ENCODE results near the gene NLRC5.
A peak's percentile ranks its signal among the peaks of the same experiment; 100 is the strongest.

Gene NLRC5

GRCh38 chr16:57025941-57026777, 36.8 kb downstream of the NLRC5 start:
- DNase-seq = no peak

GRCh38 chr16:57026778-57027062, 37.4 kb downstream of the NLRC5 start:
- DNase-seq = no peak

- DNase-seq = no peak
Observed at GRCh38 chr16:57027067-57027466, 37.7 kb downstream of the NLRC5 start.

- DNase-seq = no peak
Observed at GRCh38 chr16:57028086-57028485, 38.7 kb downstream of the NLRC5 start.

- DNase-seq = peak; percentile 45
Observed at GRCh38 chr16:57029161-57030160, 40.1 kb downstream of the NLRC5 start.

GRCh38 chr16:57030346-57030902, 41.1 kb downstream of the NLRC5 start:
- no peak for DNase-seq

DNA sequence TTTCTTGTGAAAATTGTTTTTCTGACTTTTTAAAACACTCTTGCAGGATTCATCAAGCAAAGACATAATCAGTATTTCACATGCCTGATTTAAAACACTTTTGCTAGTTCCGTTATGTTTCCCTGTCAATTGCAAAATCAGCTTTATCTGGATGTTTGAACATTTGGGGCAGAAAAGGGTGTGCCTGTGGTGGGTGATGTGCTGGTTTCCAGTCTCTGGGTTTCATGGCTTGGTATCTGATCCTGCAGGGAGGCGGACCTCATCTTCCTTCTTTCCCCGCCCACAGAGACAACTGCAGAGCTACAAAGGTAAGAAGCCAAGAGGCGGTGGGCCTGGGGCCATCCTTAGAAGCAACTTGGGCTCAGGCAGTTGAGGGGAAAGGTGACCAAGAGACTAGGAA, 41.8 kb downstream of the NLRC5 start:
- no peak for DNase-seq

GRCh38 chr16:57032346-57032745, 43.0 kb downstream of the NLRC5 start:
- no peak for DNase-seq

DNA sequence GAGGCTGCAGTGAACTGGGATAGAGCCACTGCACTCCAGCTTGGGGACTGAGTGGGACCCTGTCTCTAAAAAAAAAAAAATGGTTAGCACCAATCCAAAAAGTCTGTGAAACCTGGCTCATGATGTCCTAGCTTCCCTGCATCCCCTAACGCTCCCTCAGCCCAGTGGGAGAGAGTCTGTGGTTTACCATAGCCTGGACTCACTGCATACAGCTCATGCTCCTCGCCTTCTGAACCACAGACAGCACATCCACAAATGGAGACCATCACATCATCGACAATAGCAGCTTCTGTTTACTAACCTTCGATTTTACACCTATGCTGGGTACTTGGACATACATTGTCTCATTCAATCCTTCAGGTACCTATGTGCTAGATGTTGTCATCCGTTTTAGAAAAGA, 43.6 kb downstream of the NLRC5 start:
- DNase-seq = no peak

- DNase-seq = no peak
Observed at GRCh38 chr16:57036315-57036714, 47.0 kb downstream of the NLRC5 start.

GRCh38 chr16:57036945-57037344, 47.6 kb downstream of the NLRC5 start:
- no peak for DNase-seq

DNA sequence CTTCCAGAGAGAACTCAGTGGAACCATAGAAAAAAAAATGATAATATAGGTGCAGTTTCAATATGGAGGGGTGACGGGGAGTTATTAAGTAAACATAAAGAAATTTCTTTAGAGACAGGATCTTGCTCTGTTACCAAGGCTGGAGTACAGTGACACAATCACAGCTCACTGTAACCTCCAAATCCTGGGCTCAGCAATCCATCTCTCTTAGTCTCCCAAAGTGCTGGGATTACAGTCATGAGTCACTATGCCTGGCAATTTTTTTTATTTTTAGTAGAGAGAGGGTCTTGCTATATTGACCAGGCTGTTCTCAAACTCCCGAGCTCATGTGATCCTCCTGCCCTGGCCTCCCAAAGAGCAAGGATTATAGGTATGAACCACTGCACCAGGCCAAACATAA, 48.8 kb downstream of the NLRC5 start:
- DNase-seq = no peak

DNA sequence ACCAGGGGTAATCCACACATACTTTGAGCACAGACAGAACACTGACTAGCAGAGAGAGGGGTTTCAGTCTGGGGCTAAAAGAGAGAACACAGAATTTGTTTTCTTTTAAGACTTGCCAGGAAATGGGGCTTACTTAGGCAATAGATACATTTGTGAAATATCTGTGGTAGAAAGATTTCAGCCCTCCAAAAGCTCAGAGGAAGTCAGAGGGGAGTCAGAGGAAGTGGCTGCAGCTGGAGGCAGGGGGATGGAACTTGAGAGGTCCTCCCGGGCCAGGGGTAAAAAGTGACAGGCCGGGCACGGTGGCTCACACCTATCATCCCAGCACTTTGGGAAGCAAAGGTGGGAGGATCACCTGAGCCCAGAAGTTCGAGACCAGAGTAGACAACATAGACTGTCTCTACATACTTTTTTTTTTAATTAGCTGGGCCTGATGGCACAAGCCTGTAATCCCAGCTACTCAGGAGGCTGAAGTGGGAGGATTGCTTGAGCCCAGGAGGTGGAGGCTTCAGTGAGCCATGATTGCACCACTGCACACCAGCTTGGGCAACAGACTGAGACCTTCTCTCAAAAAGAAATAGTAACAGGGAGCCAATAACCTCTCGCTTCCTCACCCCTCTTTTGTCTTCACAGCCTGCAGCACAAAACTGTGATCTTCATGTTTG, 49.9 kb downstream of the NLRC5 start:
- DNase-seq = peak; percentile 44

DNA sequence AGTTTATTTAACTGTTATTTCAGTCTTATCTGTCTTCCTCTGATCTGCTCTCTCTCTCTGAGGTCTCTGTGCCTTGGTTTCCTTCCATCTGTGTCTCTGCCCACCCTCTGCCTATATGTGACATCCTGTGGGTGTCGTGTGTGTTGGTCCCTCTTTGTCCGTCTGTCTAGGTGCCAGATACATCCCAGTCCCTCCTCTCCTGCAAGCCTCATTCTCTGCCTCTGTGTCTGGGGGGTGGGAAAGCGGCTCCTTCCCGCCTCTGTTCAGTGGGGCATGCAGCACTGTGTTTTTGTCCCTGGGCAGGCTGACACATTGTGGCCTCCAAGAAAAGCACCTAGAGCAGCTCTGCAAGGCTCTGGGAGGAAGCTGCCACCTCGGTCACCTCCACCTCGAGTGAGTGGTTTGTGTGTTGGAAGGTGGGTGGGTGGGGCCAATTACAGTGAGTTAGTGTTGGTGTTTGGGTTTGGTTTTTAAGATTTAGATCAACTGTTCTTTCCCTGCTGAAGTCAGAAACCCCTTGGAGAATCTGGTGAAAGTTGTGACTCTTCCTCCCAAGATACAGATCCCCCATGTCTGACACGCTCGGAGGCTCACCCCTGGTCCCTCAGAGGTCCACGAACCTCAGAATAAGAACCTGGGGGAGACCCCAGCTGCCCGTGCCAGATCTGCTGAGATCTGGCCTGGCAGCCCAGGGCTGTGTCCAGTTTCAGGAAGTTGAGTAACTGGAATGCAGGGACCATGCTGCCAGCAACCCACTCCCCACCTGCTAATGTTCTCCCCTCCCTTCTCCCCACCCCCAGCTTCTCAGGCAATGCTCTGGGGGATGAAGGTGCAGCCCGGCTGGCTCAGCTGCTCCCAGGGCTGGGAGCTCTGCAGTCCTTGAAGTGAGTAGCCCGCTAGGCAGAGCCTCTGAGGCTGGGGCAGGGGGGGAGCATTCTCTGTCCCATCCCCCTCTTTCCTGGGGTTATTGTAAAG, 52.1 kb downstream of the NLRC5 start:
- peak; percentile 94 for DNase-seq

GRCh38 chr16:57042157-57043111, 53.1 kb downstream of the NLRC5 start:
- DNase-seq = peak; percentile 92

DNA sequence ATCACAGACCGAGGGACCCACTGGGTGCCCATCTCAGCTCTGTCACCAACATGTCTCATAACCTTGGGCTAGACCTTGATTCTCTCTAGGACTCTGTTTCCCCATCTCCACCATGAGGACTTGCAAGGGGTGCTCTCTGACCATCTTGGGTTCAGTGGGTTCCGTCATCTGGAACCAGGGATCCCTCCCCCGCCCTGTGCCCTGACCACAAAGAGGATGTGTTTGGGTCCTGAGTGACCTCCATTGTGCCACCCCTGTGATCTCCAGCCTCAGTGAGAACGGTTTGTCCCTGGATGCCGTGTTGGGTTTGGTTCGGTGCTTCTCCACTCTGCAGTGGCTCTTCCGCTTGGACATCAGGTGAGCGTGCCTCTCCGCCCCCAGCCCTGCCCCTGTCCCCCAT, 53.9 kb downstream of the NLRC5 start:
- no peak for DNase-seq

DNA sequence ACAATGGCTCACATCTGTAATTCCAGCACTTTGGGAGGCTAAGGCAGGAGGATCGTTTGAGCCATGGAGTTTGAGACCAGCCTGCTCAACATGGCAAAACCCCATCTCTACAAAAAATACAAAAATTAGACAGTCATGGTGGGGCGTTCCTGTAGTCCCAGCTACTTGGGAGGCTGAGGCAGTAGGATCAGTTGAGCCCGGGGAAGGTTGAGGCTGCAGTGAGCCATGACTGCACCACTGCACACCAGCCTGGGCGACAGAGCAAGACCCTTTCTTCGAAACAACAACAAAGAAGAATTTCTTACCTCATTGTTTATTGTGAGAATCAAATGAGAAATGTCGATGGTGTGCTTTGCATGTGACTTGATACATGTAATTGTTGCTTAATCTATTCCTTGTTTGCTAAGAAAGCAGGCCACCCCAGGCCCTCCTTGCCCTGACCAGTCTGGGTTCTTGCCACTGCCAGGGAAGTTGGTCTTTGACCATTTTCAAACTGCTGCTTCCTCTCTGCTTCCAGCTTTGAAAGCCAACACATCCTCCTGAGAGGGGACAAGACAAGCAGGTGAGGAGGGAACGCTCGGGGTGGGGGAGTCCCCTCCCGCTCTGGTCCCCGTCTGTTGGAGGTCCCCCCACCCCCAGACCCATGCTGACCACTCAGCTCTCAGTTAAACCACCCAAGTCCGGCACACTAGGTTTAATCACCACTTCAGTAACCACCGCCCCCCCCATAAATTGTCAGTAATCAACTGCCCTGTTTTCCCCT, 55.8 kb downstream of the NLRC5 start:
- DNase-seq = no peak

DNA sequence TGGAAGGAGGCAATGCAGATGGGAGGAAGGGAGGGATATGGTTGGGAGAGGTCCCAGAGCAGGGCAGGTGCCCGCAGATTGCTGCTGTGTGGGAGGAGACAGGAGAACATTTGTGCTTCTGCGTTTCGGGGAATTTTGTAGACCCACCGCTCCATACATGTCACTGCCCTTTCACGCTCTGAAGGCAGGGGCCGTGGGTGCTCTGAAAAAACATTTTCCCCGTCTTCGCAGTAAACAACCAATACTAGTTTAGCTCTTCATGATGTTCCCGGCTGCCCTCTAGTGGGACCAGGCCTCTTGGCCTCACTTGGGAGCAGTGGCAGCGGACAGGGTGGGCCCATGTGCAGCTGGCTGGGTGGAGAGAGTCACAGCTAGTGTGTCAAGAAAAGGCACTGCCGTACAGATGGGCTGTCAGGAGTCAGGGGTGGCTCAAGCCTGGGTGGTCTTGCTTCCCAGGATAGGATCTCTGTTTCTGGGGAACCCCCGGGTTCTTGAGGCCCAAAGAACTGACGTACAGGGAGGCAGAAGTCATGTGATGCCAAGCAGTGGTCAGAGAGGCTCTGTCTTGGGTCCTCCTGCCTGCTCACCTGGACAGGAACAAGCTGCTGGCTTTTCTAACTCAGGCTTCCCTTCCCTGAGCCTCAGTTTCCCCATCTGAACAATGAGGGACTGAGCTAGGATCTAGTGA, 56.5 kb downstream of the NLRC5 start:
- peak; percentile 41 for DNase-seq

DNA sequence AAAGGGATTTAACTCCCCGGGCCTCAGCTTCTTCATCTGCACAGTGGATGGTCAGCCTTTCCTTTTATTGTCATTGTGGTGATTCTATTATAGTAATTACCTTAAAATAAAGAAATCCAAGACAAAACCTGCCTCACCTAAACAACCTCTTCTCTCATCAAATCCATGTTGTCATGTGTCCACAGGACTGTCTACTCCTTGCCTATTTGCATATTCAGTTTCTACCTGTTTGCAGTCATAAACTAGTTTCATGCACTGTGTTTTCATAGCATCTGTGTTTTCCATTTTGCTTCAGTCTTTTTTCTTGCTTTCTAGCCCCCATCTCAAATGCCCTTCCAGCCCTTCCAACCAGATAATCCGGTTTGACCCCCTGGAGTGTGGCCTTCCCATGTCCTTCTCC, 58.7 kb downstream of the NLRC5 start:
- no peak for DNase-seq

All from CD4-positive, alpha-beta T cell treated with Interleukin-4 for 4 hours (primary cell).